HL-60 (cell line): ENCODE measurements around the gene FES.

ENCODE experiments used
- DNase-seq, 2 experiments: peaks; one replicate each; pipeline ENCODE4 v3.0.0-alpha.2; 2010 to 2020; ENCODE audit warnings: low read depth in 1 of 2, low spot score in 1 of 2
- H3K27ac ChIP-seq: fragments of 250-450 bp; sonication (Bioruptor Pico); replicated peaks from 2 replicates; pipeline ENCODE4 v1.5.1; 2020; ENCODE audit warnings: mild to moderate bottlenecking, moderate library complexity
- H3K27me3 ChIP-seq: fragments of 250-450 bp; sonication (Bioruptor Pico); 2 replicates; pipeline ENCODE4 v1.5.1; 2021; ENCODE audit warnings: mild to moderate bottlenecking, moderate library complexity; ENCODE audit not compliant: insufficient read depth, poor library complexity, severe bottlenecking
- H3K4me3 ChIP-seq: replicated peaks from 2 replicates; pipeline ENCODE4 v1.5.1; 2011; ENCODE audit warnings: mild to moderate bottlenecking, control low read depth, low read length; ENCODE audit not compliant: insufficient read depth
- GABPA ChIP-seq: IDR thresholded peaks from 2 replicates; pipeline ENCODE4 v1.6.1; 2012; ENCODE audit warnings: low read depth
- POLR2AphosphoS5 ChIP-seq: IDR thresholded peaks from 2 replicates; pipeline ENCODE4 v1.6.1; 2012; ENCODE audit warnings: low read depth
- SPI1 ChIP-seq: IDR thresholded peaks from 2 replicates; pipeline ENCODE4 v1.6.1; 2012; ENCODE audit warnings: low read depth, mild to moderate bottlenecking, borderline replicate concordance
- TF ChIP-seq, protein P1 (sequence below): IDR thresholded peaks from one replicate; pipeline ENCODE4 v1.5.1; 2011; ENCODE audit warnings: low read length, control low read depth, inconsistent platforms; ENCODE audit not compliant: insufficient read depth
- TF ChIP-seq, protein P2 (sequence below): IDR thresholded peaks from 2 replicates; pipeline ENCODE4 v1.6.1; 2012; ENCODE audit warnings: low read depth; ENCODE audit not compliant: insufficient replicate concordance

Gene FES

DNA sequence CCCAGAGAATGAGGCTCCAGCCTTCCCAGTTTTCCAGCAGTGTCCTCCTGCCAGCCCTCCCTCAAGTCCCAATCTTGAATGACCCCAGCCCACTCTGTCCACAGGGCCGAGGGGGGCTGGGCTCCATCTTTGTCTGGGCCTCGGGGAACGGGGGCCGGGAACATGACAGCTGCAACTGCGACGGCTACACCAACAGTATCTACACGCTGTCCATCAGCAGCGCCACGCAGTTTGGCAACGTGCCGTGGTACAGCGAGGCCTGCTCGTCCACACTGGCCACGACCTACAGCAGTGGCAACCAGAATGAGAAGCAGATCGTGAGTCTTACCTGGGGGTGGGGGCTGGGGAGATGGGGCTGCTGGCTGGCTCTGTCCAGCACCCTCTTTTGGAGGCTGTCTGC lies 5.6 kb upstream of the FES start:
- no peak for TF ChIP-seq SPI1
- no peak for TF ChIP-seq GABPA
- no peak for TF ChIP-seq POLR2AphosphoS5
- TF ChIP-seq, protein P1, sequence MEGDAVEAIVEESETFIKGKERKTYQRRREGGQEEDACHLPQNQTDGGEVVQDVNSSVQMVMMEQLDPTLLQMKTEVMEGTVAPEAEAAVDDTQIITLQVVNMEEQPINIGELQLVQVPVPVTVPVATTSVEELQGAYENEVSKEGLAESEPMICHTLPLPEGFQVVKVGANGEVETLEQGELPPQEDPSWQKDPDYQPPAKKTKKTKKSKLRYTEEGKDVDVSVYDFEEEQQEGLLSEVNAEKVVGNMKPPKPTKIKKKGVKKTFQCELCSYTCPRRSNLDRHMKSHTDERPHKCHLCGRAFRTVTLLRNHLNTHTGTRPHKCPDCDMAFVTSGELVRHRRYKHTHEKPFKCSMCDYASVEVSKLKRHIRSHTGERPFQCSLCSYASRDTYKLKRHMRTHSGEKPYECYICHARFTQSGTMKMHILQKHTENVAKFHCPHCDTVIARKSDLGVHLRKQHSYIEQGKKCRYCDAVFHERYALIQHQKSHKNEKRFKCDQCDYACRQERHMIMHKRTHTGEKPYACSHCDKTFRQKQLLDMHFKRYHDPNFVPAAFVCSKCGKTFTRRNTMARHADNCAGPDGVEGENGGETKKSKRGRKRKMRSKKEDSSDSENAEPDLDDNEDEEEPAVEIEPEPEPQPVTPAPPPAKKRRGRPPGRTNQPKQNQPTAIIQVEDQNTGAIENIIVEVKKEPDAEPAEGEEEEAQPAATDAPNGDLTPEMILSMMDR = no peak
- TF ChIP-seq, protein P2, sequence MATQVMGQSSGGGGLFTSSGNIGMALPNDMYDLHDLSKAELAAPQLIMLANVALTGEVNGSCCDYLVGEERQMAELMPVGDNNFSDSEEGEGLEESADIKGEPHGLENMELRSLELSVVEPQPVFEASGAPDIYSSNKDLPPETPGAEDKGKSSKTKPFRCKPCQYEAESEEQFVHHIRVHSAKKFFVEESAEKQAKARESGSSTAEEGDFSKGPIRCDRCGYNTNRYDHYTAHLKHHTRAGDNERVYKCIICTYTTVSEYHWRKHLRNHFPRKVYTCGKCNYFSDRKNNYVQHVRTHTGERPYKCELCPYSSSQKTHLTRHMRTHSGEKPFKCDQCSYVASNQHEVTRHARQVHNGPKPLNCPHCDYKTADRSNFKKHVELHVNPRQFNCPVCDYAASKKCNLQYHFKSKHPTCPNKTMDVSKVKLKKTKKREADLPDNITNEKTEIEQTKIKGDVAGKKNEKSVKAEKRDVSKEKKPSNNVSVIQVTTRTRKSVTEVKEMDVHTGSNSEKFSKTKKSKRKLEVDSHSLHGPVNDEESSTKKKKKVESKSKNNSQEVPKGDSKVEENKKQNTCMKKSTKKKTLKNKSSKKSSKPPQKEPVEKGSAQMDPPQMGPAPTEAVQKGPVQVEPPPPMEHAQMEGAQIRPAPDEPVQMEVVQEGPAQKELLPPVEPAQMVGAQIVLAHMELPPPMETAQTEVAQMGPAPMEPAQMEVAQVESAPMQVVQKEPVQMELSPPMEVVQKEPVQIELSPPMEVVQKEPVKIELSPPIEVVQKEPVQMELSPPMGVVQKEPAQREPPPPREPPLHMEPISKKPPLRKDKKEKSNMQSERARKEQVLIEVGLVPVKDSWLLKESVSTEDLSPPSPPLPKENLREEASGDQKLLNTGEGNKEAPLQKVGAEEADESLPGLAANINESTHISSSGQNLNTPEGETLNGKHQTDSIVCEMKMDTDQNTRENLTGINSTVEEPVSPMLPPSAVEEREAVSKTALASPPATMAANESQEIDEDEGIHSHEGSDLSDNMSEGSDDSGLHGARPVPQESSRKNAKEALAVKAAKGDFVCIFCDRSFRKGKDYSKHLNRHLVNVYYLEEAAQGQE = no peak
- no peaks in the 10 kb centered on the region for H3K27me3 ChIP-seq
- H3K4me3 ChIP-seq = no peak overlapping the region
- no peak for DNase-seq
- H3K27ac ChIP-seq = no peak overlapping the region

DNA sequence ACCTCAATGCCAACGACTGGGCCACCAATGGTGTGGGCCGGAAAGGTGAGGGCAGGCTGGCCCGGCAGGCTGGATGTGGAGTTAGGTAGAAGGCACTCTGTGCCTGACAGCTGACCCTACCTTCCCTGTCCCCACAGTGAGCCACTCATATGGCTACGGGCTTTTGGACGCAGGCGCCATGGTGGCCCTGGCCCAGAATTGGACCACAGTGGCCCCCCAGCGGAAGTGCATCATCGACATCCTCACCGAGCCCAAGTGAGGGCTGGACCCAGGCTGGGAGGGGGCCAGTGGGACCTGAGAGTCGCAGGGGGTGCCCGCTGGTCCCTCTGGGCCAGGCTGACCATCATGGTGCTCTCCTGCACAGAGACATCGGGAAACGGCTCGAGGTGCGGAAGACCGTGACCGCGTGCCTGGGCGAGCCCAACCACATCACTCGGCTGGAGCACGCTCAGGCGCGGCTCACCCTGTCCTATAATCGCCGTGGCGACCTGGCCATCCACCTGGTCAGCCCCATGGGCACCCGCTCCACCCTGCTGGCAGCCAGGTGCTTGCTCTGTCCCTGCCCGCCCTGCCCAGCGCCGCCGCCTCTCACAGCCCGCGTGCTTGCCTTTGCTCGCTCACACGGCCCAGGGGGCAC lies 4.5 kb upstream of the FES start:
- Histone ChIP-seq H3K27me3 (no peaks in the 10 kb centered on the region), H3K27ac (no peak overlapping the region), H3K4me3 (no peak overlapping the region)
- DNase-seq = no peak
- no peak for TF ChIP-seq GABPA
- no peak for TF ChIP-seq SPI1

DNA sequence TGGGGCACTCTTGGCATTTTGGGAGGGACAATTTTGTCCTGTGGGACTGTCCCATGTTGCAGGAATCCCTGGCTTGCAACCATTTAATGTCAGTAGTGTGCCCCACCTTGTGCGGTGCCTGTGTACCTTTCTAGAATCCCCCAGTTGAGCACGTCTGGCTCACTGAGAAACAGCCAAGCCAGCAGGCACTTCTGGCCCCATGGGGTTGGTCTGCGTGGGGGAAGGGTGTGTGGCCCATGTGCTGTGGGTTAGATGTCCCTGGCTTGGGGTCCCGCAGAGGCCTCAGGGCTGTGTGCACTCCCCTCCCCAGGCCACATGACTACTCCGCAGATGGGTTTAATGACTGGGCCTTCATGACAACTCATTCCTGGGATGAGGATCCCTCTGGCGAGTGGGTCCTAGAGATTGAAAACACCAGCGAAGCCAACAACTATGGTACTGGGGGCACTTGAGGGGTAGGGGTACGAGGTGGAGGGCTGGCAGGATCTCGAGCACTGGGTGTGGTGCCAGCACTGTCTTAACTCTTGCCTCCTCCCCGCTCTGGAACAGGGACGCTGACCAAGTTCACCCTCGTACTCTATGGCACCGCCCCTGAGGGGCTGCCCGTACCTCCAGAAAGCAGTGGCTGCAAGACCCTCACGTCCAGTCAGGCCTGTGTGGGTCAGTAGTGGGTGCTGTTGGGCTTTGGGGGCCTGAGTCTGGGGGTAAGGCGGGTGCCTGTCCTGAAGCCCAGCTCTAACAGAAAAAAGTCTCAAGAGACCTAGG lies 3.7 kb upstream of the FES start:
- DNase-seq = no peak
- no peaks in the 10 kb centered on the region for H3K27me3 ChIP-seq
- TF ChIP-seq SPI1 (no peak), POLR2AphosphoS5 (no peak), GABPA (no peak)
- TF ChIP-seq, protein P1 = no peak
- TF ChIP-seq, protein P2 = no peak
- no peak overlapping the region for H3K27ac ChIP-seq
- no peak overlapping the region for H3K4me3 ChIP-seq

DNA sequence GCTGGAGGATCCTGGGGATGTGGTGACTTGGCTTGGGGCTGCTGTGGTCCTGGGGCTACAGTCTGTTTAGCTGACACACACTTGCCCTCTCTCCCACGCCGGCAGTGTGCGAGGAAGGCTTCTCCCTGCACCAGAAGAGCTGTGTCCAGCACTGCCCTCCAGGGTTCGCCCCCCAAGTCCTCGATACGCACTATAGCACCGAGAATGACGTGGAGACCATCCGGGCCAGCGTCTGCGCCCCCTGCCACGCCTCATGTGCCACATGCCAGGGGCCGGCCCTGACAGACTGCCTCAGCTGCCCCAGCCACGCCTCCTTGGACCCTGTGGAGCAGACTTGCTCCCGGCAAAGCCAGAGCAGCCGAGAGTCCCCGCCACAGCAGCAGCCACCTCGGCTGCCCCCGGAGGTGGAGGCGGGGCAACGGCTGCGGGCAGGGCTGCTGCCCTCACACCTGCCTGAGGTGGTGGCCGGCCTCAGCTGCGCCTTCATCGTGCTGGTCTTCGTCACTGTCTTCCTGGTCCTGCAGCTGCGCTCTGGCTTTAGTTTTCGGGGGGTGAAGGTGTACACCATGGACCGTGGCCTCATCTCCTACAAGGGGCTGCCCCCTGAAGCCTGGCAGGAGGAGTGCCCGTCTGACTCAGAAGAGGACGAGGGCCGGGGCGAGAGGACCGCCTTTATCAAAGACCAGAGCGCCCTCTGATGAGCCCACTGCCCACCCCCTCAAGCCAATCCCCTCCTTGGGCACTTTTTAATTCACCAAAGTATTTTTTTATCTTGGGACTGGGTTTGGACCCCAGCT lies 2.9 kb upstream of the FES start:
- H3K4me3 ChIP-seq = no peak overlapping the region
- H3K27me3 ChIP-seq = no peaks in the 10 kb centered on the region
- TF ChIP-seq GABPA (no peak), POLR2AphosphoS5 (no peak), SPI1 (no peak)
- TF ChIP-seq, protein P2 = no peak
- TF ChIP-seq, protein P1 = no peak
- no peak overlapping the region for H3K27ac ChIP-seq
- DNase-seq = no peak
